NCI-H1930 (cell line): ENCODE measurements around the gene RASD1.
"Not testable (repeated sequence)": the region's sequence is repeated elsewhere in the genome, so short reads cannot be mapped to it uniquely, and the experiment has no call there.

Source experiments
- DNase-seq, 2 experiments: peaks; one replicate each; lab custom pipeline; 2025; lab: John Stamatoyannopoulos, UW

The RASD1 gene

GRCh38 chr17:17469358-17469757 lies 26.8 kb downstream of the RASD1 start:
- no peak for DNase-seq

GRCh38 chr17:17468217-17469010 lies 27.8 kb downstream of the RASD1 start:
- no peak for DNase-seq

- DNase-seq: no peak
Measured at GRCh38 chr17:17467720-17468119, 28.5 kb downstream of the RASD1 start.

- DNase-seq: no peak
Measured at GRCh38 chr17:17467016-17467415, 29.2 kb downstream of the RASD1 start.

GRCh38 chr17:17466511-17466910 lies 29.7 kb downstream of the RASD1 start:
- no peak for DNase-seq

GRCh38 chr17:17465878-17466277 lies 30.3 kb downstream of the RASD1 start:
- DNase-seq: not testable (repeated sequence)

GRCh38 chr17:17463821-17464220 lies 32.4 kb downstream of the RASD1 start:
- no peak for DNase-seq

GRCh38 chr17:17462048-17462824 lies 34.0 kb downstream of the RASD1 start:
- DNase-seq: no peak

GRCh38 chr17:17460038-17460437 lies 36.2 kb downstream of the RASD1 start:
- DNase-seq: no peak

GRCh38 chr17:17457680-17458079 lies 38.5 kb downstream of the RASD1 start:
- DNase-seq: no peak

- no peak for DNase-seq
Measured at GRCh38 chr17:17456251-17456650, 39.9 kb downstream of the RASD1 start.

GRCh38 chr17:17455173-17455572 lies 41.0 kb downstream of the RASD1 start:
- no peak for DNase-seq

- DNase-seq: not testable (repeated sequence)
Measured at GRCh38 chr17:17454700-17455099, 41.5 kb downstream of the RASD1 start.

GRCh38 chr17:17454276-17454675 lies 41.9 kb downstream of the RASD1 start:
- DNase-seq: no peak

- no peak for DNase-seq
Measured at GRCh38 chr17:17453088-17453487, 43.1 kb downstream of the RASD1 start.

GRCh38 chr17:17448723-17449122 lies 47.5 kb downstream of the RASD1 start:
- DNase-seq: no peak

- no peak for DNase-seq
Measured at GRCh38 chr17:17448076-17448475, 48.1 kb downstream of the RASD1 start.

GRCh38 chr17:17447264-17447663 lies 48.9 kb downstream of the RASD1 start:
- DNase-seq: no peak

GRCh38 chr17:17446666-17447155 lies 49.5 kb downstream of the RASD1 start:
- no peak for DNase-seq

- DNase-seq: no peak
Measured at GRCh38 chr17:17445925-17446665, 50.1 kb downstream of the RASD1 start.

GRCh38 chr17:17445296-17445924 lies 50.8 kb downstream of the RASD1 start:
- DNase-seq: no peak
